Left hindlimb (tissue), 1 donor: ENCODE results near the gene PRSS50.
"Not testable (repeated sequence)": the region's sequence is repeated elsewhere in the genome, so short reads cannot be mapped to it uniquely, and the experiment has no call there.

ENCODE experiments used
- DNase-seq: peaks from one replicate; pipeline ENCODE4 v3.0.0-alpha.2; 2018

The PRSS50 gene, protein sequence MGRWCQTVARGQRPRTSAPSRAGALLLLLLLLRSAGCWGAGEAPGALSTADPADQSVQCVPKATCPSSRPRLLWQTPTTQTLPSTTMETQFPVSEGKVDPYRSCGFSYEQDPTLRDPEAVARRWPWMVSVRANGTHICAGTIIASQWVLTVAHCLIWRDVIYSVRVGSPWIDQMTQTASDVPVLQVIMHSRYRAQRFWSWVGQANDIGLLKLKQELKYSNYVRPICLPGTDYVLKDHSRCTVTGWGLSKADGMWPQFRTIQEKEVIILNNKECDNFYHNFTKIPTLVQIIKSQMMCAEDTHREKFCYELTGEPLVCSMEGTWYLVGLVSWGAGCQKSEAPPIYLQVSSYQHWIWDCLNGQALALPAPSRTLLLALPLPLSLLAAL

DNA sequence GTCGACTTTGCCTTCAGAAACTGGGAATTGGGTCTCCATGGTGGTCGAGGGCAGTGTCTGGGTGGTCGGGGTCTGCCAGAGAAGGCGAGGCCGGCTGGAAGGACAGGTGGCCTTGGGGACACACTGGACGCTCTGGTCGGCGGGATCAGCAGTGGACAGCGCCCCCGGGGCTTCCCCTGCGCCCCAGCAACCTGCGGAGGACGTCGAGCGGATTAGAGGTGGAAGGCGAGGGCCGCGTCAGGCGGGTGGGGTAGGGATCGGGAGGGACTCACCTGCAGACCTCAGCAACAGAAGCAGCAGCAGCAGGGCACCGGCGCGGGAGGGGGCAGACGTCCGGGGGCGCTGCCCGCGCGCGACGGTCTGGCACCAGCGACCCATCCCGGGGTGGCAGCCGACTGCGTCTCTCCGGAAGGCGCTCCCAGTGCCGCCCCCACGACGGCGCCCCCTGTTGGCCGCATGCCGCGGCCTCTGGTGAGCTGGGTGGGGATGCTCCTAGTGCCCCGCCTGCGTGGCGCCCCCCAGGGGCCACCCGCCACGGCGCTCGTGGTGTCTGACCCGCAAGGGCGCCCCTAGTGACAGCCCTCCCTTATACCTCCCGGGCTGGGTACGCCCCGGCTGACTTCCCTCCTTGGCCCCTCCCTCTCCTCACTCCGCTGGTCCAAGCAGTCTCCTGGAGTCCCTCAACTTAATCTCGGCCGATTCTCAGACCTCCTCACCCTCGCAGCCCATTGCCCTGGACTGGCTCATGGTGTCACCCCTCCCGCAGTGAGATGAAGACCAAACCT is at the start of gene PRSS50:
TSS of gene PRSS50 (minus strand) at position 423 of the 785 bp plus-strand sequence. CDS start at position 378, 45 bp downstream.
- DNase-seq = no peak

DNA sequence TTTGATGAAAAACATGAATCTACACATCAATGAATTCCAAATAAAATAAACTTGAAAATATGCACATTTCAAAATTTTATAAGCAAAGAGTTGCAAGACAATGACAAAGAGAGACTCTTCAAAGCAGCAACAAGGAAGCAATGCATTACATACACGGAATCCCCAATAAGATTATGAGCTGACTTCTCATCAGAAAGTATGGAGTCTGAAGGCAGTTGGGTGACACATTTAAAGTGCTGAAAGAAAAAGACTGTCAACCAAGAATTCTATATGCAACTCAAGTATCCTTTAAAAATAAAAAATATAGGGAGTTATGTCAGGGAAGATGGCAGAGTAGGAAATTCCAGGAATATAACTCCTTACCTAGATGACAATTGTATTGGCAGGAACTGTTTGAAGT is 46.5 kb upstream of the PRSS50 start:
- DNase-seq = no peak

DNA sequence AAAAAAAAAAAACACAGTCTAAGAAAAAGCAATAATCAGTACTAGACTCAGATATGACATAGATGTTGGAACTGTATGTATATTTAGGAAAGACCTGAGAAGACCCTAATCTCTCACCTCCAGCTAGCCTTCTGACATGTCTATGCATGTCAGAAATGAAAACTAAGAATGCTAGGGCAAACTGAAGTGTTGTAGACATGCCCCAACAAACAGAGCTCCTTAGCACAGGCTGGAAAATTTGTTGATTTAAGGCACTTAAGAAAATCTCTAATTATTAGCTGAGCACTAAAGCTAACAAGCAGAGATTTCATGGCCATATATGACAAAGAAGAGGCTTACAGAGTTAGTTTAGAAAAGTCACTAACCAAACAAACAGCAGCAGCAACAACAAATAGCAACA is 45.5 kb upstream of the PRSS50 start:
- no peak for DNase-seq

DNA sequence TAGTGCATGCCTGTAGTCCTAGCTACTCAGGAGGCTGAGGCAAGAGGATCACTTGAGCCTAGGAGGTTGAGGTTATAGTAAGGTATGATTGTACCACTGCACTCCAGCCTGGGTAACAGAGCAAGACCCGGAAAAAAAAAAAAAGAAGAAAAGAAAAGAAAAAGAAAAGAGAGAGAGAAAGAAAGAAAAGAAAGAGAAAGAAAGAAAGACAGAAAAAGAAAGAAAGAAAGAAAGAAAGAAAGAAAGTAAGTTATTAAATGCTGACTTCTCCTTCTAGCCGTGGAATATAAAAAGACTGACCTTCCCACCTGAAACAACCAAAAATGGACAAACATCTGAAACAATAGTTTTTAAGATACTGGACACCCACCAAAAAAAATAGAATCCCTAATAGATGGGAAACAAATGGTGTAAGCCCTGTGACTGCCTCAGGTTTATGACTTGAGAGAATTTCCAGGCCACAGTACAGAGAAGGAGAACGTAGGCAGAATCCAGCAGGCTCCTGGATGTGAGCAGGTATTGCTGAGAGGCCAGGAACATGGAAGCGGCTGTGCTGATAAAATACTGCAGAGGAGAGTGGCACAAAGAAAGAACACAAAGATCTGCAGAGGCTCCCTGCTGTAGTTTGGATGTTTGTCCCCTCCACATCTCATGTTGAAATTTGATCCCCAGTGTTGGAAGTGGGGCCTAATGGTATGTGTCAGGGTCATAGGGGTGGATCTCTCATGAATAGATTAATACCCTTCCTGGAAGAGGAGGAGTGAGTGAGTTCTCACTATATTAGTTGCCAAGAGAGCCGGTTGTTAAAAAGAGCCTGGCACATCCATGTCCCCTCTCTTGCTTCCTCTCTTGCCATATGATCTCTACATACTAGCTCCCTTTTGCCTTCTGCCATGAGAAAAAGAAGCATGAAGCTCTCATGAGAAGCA is 41.8 kb upstream of the PRSS50 start:
- DNase-seq = no peak

DNA sequence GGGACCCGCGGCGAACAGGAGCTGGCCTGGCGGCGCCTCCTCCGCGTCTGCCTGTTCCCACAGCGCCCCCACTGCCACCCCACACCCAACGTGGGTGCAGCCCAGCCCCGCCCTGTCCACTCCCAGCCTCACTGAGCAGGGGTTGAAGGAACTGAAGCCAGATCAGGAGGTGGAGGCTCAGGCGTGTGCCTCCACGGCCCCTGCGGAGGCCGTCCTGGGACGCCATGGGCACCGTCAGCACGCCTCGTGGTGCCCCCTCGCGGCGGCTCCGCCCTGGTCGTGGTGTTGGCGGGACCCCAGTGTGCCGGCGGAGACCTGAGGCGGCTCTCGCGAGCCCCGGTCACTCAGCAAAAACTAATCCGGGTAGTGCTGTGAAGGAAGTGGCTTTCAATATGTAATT is 39.0 kb upstream of the PRSS50 start:
- no peak for DNase-seq

DNA sequence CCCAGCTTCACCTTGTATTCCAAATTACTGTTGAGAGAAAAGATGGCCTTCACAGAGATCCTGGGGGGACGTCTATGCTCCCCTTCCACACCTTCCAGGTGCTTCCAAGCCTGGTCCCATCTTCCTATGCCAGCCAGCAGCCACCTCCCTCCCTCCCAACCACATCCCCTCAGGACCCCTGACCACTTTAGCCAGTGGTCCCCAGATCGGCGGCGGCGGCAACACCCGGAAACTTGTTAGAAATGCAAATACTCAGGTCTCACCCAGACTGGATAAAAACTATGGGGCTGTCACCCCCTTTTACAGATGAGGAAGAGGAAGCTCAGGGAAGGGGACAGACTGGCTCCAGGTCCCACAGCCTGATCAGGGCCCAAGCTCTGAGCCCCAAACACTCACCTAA is 38.0 kb upstream of the PRSS50 start:
- DNase-seq = no peak

DNA sequence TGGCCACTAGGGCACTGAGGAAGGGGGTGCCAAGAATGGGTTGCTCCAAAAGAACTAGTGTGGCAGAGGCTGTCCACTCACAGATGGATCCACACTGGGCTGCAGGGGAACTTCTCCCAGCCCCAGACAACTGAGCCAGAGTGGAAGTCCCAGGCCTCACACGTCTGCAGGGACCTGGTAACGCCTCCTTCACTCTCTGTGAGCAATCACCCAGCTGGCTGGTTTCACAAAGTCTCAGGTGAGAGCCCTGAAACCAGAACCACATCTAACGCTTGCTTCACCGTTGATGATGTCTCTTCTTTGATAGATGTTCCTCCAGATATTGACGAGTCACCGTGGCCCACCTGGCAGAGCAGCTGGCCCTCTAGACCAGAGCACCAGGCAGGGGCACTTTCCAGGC is 35.5 kb upstream of the PRSS50 start:
- not testable (repeated sequence) for DNase-seq

DNA sequence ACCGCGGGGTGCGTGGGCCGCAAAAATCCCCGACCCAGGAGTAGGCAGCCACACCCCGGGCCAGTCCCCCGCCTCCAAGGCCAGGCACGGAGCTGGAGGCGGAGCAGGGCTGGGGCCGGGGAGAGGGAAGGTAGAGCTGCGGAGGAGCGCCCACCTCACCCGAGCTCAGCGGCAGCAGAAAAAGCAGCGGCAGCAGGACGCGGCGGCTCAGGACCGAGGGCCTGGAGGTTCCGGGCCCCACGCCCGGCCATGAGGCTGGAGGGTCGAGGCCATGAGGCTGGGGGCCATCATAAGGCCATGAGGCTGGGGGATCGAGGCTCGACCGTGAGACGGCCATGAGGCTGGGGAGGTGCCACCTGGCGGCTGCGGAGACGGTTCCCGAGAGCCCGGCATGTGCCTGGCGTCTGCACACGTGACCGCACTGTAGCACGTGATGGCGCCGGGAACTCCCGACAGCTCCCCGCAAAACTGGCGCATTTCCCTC is 32.9 kb upstream of the PRSS50 start:
- no peak for DNase-seq

DNA sequence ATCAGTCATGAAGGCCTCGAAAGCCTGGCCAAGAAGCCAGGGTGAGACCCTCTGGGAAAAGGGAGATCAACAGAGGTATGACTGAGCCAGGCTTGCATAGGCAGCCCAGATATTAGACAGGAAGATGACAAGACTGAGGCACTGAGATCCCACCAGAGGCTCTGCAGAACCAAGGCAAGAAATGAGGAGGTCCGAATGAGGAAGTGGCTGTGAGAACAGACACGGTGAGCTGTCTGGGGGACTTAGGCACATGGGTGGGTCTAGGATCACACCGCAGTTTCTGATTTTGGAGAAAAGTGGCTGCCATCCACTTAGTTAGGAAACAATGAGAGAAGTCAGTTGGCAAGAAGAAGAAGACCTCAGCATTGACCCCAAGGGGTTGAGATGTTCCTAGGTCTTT is 31.5 kb upstream of the PRSS50 start:
- no peak for DNase-seq

DNA sequence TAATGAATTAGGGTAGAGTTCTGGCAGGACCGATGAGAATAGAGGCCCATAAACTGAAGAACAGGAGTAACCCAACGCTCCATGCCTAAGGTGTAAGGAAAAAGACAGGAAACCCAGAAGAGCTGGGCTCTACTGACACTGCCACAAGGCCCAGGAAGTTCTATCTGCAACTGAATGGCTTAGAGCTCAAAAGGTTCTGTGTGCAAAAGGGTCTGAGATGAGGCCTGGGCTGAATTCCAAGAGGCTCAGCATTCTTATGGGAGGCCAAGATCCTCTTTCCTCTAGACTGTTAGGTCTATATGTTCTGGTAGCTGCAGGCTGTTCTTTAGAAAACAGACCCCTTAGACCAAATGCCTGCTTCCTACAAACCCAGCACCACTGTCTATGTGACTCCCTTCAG is 30.5 kb upstream of the PRSS50 start:
- DNase-seq = no peak

DNA sequence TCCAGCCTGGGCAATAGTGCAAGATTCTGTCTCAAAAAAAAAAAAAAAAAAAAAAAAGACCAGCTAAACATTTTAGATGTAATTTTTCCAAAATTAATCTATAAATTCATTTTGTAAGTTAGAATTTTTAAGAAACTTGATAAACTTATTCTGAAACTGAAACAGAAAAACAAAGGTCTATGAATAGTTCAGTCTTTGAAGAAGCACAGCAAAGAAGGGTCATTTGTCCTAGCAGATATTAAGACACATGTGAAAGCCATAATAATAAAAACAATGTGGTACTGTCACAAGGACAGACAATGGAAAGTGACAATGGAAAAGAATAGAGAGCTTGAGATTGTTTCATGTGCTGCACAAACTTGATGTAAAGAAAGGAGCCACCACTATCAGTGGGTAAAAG is 29.0 kb upstream of the PRSS50 start:
- DNase-seq = no peak

DNA sequence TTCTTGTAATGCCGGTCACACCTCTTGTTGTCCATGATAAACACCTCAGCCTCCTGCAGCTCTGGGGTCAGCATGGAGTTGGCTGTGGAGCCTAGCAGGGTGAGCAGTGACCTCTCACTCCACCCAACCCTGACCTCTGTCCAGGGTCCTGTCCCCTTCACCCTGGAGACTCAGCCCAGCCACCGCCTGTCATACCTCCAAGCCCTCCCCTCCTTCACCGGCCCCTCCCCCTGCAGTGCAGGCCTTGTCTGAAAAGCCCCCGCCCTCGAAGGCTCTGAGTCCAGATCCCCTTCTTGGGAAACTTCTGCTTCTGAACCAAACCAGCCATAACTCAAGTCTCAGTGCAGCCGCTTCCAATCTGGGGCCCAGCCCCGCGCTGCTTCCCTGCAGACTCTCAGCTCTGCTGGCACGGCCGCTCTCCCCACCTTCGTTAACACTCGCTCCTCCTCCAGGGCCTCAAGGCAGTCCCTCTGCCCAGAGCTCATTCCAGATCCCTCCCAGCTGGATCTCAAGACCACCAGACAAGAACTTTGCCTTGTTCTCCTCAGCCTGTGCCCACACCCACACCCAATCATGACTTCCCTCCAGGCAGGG is 25.4 kb upstream of the PRSS50 start:
- no peak for DNase-seq

DNA sequence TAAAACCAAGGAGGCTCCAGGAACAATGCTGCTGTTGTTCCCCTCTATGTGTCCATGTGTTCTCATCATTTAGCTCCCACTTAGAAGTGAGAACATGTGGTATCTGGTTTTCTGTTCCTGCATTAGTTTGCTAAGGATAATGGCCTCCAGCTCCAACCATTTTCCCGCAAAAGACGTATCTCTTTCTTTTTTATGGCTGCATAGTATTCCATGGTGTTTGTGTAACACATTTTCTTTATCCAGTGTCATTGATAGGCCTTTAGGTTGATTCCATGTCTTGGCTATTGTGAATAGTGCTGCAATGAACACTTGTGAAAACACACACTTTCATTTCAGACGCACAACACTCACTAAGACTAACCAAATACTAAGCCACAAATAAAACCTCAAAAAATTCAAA is 21.9 kb upstream of the PRSS50 start:
- not testable (repeated sequence) for DNase-seq

DNA sequence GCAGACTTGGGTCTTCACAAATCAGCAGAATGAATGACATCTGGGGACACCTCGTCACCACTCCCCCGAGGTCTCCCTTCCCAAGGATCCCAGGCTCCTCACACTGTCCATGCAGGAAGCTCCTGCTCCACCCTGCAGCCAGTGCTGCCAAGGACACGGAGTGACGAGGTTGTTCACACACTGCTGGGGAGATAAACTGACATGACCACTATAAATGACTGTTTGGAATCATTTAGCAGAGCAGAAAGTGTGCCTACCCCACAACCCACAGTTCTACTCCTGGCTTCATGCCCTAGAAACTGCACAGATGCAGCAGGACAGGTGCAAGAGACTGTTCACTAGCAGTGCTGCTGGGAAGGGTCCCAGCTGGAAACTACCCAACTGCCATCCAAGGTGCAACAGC is 19.7 kb upstream of the PRSS50 start:
- DNase-seq = no peak

DNA sequence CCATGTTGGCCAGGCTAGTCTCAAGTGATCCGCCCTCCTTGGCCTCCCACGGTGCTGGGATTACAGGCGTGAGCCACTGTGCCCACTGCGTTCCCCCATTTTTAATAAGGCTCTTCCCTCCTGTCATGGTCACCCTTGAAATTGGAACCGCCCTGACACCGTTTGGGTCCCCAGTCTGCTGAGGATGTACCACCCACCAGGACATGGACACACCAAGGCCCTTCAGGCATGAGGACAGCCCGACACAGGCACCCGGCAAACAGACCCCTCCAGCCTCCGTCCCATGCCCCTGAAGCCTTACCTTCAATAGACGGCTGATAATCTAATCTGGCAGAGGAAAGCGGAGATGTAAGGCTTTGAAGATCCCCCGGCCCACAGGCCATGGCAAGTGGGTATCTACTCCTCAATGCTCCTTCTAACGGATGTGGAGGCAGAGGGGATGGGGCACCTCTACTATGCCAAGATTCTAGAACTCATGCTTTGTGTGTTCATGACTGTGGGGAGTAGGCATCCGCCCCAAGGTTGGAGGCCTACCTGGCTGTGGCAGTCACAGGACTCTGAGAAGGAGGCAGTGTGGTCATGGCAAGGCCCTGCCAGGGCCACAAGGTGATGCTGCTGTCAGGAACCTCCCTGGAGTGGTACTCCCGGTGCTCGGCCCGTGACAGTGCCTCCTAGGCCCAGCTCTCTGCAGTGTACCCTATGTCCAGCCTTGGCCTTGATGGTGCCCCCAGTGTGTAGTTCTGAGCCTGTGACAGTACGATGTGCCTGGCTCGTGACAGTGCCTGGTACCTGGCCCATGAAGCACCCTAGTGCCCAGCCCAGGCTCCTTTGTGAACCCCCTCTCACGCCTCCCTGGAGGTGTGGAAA is 18.6 kb upstream of the PRSS50 start:
- no peak for DNase-seq

DNA sequence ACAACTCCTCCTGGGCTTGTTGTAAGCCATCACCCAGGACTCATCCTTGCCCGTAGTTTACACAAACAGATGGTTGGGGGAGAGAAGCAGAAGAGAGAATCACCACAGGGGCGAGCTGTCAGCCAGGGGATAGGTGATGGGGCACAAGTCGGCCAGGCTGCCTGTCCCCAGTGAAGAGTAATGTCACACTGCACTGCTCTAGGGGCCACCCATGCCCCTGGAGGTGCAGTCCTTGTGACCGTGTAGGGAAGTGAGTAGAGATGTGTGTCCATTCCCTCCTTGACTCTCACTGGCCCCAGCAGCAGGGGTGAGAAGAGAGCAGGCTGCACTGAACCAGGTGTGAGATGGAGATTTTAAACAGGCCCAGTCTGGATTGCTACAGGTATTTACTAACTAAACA is 17.1 kb upstream of the PRSS50 start:
- no peak for DNase-seq

DNA sequence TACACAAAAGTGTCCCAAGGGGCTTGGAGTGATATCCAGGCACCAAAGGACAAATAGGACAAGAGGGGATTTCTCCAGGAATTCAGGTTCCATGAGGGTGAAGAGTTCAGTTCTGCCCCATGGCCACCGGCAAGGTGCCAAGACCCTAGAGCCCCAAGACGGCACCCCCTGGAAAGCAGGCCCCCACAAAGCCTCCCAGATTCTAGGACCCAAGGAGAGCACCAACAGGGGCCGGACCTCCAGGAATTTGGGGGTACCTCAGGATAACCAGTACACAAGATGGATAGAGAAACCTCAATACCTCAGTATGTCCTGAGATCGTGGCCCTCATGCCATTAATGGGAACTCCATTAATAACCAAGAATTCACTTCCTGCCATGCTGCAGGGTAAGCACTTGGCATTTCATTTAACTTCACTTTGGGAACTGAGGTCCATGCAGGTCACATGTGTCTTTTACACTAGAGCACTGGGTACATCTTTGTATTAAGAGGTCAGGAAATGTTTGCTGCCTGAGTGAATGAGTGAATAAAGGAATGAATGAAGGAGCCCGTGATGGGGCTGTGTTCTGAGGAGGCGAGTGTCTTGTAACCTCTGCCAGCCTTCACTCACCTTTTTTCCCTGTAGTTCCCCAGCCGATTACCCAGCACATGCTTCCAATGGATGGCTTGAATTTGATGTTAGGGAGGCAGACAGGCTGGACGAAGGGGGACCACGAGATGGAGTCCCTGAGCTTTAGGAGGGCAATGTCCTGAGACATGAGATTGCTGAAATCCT is 15.5 kb upstream of the PRSS50 start:
- DNase-seq = no peak

DNA sequence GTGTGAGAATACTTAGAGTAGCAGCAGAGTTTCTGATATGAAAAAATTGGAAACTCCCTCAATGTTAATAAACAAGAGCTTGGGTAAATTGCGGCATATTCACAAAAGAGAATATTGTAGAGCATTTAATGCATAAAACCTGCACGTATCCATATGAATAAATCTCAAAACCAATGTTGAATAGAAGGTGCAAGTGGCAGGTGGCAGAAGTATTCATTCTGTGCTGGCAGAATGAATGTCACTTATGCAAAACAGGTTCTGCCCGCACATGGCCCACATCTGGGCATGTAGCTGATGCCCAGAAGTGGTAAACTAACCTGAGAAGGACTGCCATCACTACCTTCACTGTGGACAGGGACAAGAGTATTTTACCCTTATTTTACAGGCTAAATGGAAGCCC is 14.1 kb upstream of the PRSS50 start:
- no peak for DNase-seq

DNA sequence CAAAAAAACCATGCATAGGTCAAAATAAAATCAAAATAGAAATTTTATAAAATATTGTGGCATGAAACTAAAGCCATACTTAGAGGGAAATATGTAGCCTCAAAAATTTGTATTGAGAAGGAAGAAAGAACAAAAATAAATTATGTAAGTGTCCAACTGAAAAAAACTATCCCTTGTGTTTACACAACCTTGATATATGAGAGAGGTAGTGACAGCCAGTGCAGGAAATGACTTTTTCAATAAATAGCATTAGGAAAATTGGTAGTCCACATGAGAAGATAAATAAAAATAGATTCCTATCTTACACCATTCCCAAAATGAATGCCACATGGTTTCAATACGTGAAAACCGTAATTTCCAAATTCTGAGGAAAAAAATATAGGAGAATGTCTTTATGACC is 13.2 kb upstream of the PRSS50 start:
- DNase-seq = no peak

DNA sequence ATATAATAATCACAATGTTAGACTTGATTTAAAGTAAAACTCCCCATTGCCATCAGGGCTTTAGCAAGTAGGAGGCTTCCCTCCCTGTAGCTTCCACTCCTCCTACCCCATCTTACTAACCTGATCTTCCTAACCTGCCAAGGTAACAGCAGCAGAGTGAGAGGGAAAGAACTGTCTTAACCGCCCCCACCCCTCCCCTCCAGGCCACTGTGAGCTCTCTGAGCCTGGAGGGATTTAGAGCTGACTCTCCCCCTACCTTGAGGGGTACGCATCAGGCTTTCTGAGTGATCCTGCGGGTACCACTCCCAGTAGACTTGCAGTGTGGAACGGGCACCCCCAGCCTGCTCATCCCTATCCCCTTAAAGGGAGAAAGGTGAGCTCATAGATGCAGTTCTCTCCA is 11.4 kb upstream of the PRSS50 start:
- no peak for DNase-seq
